ENCODE data around the gene GNAI3. TPM values are rescaled to one million over a fixed set of nuclear protein-coding genes. Genes with fewer than 3 reads are reported as not detected.
A peak's percentile ranks its signal among the peaks of the same experiment; 100 is the strongest.

GNAI3 gene
- total RNA-seq, 1 experiment from 2014 or later = 9.9 TPM

- Histone ChIP-seq H4K20me1 (ENCODE audit: control insufficient read depth, insufficient read depth, insufficient read length) (peaks cover 2% of the 10 kb centered on the region), H3K56ac (ENCODE audit: insufficient read length, low read depth, low read length) (no peak overlapping the region), H3K23ac (ENCODE audit: insufficient read length, low read depth, low read length) (no peak overlapping the region), H3K23me2 (ENCODE audit: insufficient read length, low read depth, low read length, poor library complexity, severe bottlenecking) (peaks cover 12% of the 10 kb centered on the region), H3K4ac (ENCODE audit: low read depth, low read length) (no peak overlapping the region), H4K91ac (ENCODE audit: insufficient read length, low read depth, low read length) (no peak overlapping the region), H3K4me2 (ENCODE audit: insufficient read depth, insufficient read length, low read length) (no peak overlapping the region), H2BK15ac (ENCODE audit: low read depth, low read length) (no peak overlapping the region), H4K5ac (ENCODE audit: insufficient read length, low read depth, low read length) (no peak overlapping the region), H4K8ac (replicated peaks; ENCODE audit: insufficient read length, low read depth, low read length) (no peak overlapping the region), H2AFZ (ENCODE audit: low read length) (no peak overlapping the region), H3K18ac (ENCODE audit: insufficient read length, low read depth, low read length) (no peak overlapping the region), H2BK120ac (ENCODE audit: low read depth, low read length, poor library complexity, severe bottlenecking) (no peak overlapping the region), H3K79me1 (ENCODE audit: insufficient read depth, low read depth, low read length, poor library complexity, severe bottlenecking) (no peaks in the 10 kb centered on the region), H2BK5ac (ENCODE audit: insufficient read length, low read length) (no peak overlapping the region), H2AK5ac (ENCODE audit: insufficient read length, low read length) (no peak overlapping the region), H3K9ac (ENCODE audit: extremely low read depth, insufficient read length, low read length) (no peak overlapping the region), H2BK12ac (ENCODE audit: insufficient read length, low read depth, low read length) (no peak overlapping the region), H3K4me1 (ENCODE audit: insufficient read depth, low read length) (no peaks in the 10 kb centered on the region; the same call in 1 of the 2 replicates), H3K27ac (ENCODE audit: insufficient read length, low read depth, low read length) (no peak overlapping the region), H3K14ac (ENCODE audit: insufficient read depth, low read length) (no peak overlapping the region), H3K9me3 (ENCODE audit: control insufficient read depth, low read depth, low read length) (no peaks in the 10 kb centered on the region), H3T11ph (ENCODE audit: low read length) (no peak overlapping the region), H2BK20ac (ENCODE audit: low read depth, low read length, poor library complexity, severe bottlenecking) (no peak overlapping the region), H3K27me3 (ENCODE audit: insufficient read depth, low read length) (no peaks in the 10 kb centered on the region), H3K79me2 (ENCODE audit: insufficient read depth, low read length) (peaks cover 6% of the 10 kb centered on the region; the same call in 1 of the 2 replicates)
- Mint-ChIP-seq H3K4me1 (peaks cover 22 to 39% of the 10 kb centered on the region in 2 experiments), H3K9me3 (no peaks in the 10 kb centered on the region), H3K27me3 (ENCODE audit: low read depth) (no peaks in the 10 kb centered on the region; the same call in 1 of the 2 replicates), H3K27ac (peak overlapping the region in 1 of 3 experiments; percentile 74; a peak in 3 of 7 replicates), H3K36me3 (ENCODE audit: insufficient read depth in 1 of 3, low read depth in 3 of 3) (peaks cover 12 to 25% (median 23%) of the 10 kb centered on the region in 3 experiments; a peak in 6 of 7 replicates), H3K4me3 (no peak overlapping the region)
- DNase-seq = peak; percentile 23
- TF ChIP-seq CTCF (conservative IDR thresholded peaks at IDR 0.05) = no peak
- no CpG with 5 or more reads among the region's 11 CpGs for WGBS (ENCODE audit: extremely low coverage, insufficient read length, low lambda C conversion rate)
Observed at GRCh38 chr1:109623601-109624161, 75.3 kb downstream of the GNAI3 start.

Measured in H9 (cell line).